ENCODE results near the gene DNAJC12.

The DNAJC12 gene

DNA sequence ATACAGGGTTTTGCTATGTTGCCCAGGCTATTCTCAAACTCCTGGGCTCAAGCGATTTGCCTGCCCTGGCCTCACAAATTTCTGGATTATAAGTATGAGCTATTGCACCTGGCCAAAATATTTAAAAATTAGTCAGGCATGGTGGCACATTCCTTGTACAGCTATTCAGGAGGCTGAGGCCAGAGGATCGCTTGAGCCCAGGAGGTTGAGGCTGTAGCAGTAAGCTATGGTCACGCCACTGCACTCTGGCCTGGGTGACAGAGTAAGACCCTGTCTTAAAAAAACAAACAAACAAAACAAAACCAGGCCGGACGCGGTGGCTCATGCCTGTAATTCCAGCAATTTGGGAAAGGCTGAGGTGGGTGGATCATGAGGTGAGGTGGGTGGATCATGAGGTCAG lies 32.0 kb upstream of the DNAJC12 start:
- TF ChIP-seq, protein P1, sequence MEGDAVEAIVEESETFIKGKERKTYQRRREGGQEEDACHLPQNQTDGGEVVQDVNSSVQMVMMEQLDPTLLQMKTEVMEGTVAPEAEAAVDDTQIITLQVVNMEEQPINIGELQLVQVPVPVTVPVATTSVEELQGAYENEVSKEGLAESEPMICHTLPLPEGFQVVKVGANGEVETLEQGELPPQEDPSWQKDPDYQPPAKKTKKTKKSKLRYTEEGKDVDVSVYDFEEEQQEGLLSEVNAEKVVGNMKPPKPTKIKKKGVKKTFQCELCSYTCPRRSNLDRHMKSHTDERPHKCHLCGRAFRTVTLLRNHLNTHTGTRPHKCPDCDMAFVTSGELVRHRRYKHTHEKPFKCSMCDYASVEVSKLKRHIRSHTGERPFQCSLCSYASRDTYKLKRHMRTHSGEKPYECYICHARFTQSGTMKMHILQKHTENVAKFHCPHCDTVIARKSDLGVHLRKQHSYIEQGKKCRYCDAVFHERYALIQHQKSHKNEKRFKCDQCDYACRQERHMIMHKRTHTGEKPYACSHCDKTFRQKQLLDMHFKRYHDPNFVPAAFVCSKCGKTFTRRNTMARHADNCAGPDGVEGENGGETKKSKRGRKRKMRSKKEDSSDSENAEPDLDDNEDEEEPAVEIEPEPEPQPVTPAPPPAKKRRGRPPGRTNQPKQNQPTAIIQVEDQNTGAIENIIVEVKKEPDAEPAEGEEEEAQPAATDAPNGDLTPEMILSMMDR (conservative IDR thresholded peaks at IDR 0.05) = no peak
- H3K27ac ChIP-seq = no peak overlapping the region

DNA sequence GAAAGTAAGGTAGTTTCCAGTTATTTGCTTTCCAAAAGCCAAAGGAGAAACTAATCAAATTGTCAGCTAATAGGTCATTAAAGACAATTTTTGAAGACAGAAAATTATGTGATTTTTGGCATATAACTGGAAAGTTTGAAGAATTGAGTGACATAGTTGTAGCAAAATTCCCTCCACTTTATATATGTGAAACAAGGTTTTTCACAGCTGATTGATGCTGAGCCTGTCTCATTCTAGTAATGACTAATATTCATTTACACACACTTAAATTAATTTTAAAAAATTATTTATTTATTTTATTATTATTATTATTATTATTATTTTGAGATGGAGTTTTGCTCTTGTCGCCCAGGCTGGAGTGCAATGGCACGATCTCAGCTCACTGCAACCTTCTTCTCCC lies 30.1 kb upstream of the DNAJC12 start:
- H3K27ac ChIP-seq = no peak overlapping the region
- TF ChIP-seq, protein P1 (conservative IDR thresholded peaks at IDR 0.05) = no peak

DNA sequence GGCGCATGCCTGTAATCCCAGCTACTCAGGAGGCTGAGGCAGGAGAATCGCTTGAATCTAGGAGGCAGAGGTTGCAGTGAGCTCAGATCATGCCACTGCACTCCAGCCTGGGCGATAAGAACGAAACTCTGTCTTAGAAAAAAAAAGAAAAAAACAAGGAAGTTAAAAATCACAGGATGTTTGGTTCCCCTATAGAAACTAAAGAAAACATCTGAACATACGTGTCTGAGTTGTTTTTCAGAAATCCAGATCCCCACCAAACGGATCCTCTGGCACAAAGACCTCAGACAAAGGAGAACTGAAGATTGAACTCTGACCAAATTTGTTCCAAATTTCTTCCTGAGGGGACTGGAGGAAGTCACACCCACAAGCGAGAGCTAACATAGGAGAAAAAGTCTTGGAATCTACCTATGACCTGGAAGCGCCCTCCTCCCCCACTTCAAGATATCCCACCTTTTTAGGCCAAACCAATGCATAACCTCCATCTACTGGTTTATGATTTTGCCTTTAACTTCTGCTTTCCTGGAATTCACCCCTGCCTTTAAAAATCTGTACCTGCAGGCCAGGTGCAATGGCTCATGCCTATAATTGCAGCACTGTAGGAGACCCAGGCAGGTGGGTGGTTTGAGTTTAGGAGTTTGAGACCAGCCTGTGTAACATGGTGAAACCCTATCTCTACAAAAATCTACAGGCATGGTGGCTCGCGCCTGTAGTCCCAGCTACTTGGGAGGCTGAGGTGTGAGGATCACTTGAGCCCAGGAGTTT lies 26.8 kb upstream of the DNAJC12 start:
- TF ChIP-seq, protein P1 (conservative IDR thresholded peaks at IDR 0.05) = no peak
- H3K27ac ChIP-seq = no peak overlapping the region

DNA sequence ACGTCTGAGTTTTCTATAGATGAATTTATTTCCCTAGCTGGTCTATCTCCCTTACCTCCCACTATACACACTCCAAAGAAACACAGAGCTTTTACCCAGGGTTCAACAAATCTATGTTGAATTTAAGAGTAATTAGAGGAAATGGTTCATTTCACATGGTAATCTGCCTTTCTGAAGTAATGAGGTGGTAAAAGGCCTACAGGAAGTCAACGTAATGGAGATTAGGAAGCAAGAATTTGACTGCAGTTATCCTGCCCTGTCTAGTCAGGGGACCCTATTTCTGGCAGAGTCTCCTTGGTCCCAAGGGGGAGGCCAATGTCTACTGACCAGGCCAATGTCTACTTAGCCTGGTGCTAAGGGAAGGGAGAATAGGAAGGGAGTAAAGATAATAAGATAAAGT lies 25.1 kb upstream of the DNAJC12 start:
- TF ChIP-seq, protein P1 (conservative IDR thresholded peaks at IDR 0.05) = no peak
- H3K27ac ChIP-seq = no peak overlapping the region

DNA sequence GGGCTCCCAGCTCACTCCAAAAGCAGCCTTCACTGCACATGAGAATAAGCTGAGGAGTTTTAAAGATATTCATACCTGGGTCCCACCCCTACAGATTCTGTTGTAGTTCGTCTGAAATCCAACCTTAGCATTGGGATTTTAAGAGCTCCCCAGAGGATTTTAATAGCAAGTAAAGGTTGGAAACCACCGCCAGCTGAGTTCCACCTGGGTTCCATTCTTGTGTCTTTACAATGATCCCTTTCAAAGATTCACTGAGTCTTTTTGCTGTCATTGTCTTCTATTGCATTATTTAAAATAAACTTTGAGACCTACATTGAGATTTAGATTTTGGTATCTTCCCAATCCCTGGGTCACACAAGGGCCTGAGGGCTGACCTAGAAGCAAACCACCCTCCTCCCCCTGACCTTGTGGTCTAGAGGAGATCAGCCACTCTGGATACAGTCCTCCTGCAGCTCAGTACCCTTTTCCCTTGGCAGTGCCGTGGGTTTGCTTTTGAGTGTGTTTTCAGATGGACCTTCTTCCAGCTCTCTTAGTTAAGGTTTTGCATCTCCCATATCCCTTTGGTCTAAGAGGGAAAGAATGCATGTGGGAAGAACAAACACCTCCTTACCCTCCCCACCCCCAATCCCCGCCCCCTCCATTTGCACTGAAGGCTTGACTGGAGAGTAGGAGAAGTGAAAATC lies 23.9 kb upstream of the DNAJC12 start:
- H3K27ac ChIP-seq = no peak overlapping the region
- TF ChIP-seq, protein P1 (conservative IDR thresholded peaks at IDR 0.05) = no peak

DNA sequence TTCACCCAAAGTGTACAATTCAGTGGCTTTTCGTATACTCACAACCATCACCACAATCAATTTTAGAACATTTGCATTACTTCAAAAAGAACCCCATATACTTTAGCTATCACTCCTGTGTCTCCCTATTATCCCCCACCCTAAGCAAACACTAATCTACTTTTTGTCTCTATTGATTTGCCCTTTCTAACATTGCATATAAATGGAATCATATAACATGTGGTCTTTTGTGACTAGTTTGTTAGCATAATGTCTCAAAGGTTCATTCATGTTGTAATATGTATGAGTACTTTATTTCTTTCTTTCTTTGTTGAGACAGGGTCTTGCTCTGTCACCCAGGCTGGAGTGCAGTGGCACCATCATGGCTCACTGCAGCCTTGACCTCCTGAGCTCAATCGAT lies 21.0 kb upstream of the DNAJC12 start:
- TF ChIP-seq, protein P1 (conservative IDR thresholded peaks at IDR 0.05) = no peak
- H3K27ac ChIP-seq = no peak overlapping the region

DNA sequence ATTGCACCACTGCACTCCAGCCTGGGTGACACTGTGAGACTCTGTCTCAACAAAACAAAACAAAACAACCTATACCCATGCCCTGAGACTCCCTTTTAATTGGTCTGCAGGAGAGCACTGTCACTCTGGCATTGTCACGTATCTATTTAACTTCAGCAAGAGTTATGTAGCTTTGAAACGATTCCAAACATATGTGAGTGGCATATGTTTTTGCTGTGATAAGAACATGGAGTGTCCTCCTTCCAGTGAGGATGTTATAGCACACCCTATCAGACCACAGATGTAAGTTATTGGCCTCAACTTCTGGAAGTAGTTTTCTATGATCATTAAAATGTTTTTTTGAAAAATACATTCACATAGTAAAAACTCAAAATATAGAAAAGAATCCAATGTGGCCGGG lies 15.5 kb upstream of the DNAJC12 start:
- no peak overlapping the region for H3K27ac ChIP-seq
- TF ChIP-seq, protein P1 (conservative IDR thresholded peaks at IDR 0.05) = no peak
